ENCODE data around the gene TXNRD2.

DNA sequence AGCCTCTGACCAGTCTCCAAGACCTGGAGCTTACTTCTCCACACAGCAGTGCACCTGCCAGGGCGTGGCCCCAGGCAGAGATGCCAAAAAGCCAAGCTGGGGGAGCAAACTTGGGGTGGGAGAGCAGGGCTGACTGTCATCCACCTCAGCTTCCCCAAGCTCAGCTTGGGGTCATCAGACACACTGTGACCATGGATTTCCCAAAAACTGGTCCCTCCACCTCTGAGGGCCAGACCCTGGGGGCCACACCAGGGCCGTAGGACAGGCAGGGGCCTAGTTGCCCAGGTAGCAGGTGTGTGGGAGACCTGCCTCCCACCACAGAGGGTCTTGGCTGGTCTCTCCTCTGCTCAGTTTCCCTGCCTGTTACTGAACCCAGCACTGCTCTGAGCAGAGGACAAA, 44.4 kb upstream of the TXNRD2 start:
- TF ChIP-seq, protein P1, sequence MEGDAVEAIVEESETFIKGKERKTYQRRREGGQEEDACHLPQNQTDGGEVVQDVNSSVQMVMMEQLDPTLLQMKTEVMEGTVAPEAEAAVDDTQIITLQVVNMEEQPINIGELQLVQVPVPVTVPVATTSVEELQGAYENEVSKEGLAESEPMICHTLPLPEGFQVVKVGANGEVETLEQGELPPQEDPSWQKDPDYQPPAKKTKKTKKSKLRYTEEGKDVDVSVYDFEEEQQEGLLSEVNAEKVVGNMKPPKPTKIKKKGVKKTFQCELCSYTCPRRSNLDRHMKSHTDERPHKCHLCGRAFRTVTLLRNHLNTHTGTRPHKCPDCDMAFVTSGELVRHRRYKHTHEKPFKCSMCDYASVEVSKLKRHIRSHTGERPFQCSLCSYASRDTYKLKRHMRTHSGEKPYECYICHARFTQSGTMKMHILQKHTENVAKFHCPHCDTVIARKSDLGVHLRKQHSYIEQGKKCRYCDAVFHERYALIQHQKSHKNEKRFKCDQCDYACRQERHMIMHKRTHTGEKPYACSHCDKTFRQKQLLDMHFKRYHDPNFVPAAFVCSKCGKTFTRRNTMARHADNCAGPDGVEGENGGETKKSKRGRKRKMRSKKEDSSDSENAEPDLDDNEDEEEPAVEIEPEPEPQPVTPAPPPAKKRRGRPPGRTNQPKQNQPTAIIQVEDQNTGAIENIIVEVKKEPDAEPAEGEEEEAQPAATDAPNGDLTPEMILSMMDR (conservative IDR thresholded peaks at IDR 0.05) = no peak
- no peak for TF ChIP-seq ZFX (IDR thresholded peaks at IDR 0.05)

Measured in C4-2B (cell line).